Activated T-cell treated with anti-CD3 and anti-CD28 coated beads for 48 hours (primary cell): ENCODE results near the gene COX4I2.
"Not testable (repeated sequence)": the region's sequence is repeated elsewhere in the genome, so short reads cannot be mapped to it uniquely, and the experiment has no call there.

Experiments
- DNase-seq: peaks from one replicate; pipeline ENCODE4 v3.0.0-alpha.2; 2020; ENCODE audit warnings: low read depth

The COX4I2 gene

DNA sequence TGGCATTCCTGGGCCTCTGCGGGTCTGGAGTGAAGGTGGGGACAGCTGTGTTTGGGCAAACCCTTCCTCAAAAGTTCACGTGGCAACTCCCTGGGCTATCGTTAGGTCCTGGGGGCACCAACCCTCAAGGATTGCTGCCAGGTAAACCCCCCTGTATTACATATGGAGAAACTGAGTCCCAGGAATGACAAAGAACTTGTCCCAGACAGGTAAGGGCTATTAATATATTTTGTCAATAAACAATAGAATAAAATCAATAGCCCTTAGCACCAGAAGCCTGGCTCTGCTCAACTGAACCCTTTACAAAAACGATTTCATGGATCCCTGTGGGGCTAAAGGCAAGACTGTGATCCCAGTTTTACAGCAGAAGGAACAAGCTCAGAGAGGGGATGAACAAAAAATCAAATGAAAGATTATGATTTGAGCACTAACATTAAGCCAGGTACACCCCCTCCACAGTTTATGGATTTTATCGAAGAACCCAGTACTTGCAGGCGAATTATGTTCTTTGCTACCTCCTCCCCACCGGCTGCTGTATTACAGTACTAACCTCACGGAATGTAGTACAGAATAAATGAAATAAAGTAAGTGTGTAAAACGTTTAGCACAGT lies 30.0 kb upstream of the COX4I2 start:
- DNase-seq: no peak

GRCh38 chr20:31608251-31608945 lies 29.3 kb upstream of the COX4I2 start:
- DNase-seq: no peak

GRCh38 chr20:31612271-31612640 lies 25.5 kb upstream of the COX4I2 start:
- DNase-seq: not testable (repeated sequence)

DNA sequence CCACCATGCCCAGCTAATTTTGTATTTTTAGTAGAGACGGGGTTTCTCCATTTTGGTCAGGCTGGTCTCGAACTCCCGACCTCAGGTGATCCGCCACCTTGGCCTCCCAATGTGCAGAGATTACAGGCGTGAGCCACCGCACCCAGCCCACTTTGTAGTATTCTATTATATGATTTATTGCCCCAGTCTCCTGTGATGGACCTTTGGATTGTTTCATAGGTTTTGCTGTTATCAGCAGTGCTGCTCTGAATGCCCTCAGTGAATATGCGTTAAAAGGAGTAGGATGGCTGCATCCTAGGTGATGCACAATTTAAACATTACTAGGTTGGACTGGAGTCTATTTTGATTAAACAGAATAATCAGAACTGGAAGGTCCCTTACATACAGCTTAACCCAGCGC lies 22.3 kb upstream of the COX4I2 start:
- no peak for DNase-seq

DNA sequence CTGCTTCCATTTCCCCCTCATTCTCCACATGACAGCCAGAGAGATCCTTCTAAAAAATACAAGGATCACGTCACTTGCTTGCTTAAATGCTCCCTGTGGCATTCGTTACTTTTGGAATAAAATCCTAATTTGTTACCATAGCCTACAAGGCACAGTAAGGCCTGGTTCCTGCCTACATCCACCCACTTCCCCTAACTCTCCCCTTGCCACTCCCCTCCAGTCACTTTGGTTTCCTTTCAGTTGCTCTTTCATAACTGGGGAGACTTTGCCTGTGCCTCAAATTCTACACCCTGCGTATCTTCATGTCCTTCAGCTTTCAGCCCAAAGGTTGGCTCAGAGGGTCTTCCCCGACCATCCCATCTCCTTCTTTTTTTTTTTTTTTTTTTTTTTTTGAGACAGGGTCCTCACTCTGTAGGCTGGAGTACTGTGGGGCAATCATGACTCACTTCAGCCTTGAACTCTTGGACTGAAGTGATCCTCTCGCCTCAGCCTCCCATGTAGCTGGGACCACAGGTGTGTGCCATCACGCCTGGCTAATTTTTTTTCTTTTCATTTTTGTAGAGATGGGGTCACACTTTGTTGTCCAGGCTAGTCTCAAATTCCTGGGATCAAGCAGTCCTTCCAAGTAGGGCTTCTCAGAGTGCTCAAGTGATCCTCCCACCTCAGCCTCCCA lies 20.1 kb upstream of the COX4I2 start:
- DNase-seq: no peak

DNA sequence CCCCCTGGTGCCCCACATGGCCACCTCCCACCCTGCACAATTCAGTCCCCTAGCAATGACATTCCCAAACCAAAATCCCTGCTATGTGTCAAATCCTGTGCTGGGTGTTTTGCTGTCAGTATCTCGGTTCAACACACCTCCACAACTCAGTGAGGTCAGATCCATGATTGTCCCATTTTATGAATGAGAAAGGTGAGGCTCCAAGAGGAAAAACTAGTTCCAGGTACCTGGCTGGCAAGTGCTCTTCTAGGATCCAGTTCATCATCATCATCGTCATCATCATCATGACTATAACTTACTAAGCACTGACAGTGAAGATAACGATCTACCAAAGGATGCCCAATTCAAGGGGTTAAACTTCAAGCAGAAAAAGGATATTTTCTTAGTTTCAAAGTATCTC lies 17.5 kb upstream of the COX4I2 start:
- DNase-seq: no peak

DNA sequence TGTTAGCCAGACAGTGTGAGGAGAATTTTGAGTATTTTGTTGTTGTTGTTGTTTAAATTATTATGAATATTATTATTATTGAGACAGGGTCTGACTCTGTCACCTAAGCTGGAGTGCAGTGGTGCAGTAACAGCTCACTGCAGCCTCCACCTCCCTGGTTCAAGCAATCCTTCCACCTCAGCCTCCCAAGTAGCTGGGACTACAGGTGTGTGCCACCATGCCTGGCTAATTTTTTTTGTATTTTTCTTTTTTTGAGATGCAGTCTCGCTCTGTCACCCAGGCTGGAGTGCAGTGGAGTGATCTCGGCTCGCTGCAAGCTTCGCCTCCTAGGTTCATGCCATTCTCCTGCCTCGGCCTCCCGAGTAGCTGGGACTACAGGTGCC lies 14.6 kb upstream of the COX4I2 start:
- not testable (repeated sequence) for DNase-seq

DNA sequence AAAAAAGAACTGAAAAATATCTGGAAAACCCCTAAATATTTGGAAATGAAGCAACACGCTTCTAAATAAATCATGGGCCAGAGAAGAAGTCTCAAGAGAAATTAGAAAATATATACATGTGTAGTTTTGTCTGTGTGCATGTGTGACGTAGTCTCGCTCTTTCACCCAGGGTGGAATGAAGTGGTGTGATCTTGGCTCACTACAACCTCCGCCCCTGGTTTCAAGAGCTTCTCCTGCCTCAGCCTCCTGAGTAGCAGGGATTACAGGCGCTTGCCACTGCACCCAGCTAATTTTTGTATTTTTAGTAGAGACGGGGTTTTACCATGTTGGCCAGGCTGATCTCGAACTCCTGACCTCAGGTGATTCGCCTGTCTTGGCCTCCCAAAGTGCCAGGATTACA lies 11.2 kb upstream of the COX4I2 start:
- not testable (repeated sequence) for DNase-seq

GRCh38 chr20:31628057-31628456 lies 9.7 kb upstream of the COX4I2 start:
- not testable (repeated sequence) for DNase-seq

DNA sequence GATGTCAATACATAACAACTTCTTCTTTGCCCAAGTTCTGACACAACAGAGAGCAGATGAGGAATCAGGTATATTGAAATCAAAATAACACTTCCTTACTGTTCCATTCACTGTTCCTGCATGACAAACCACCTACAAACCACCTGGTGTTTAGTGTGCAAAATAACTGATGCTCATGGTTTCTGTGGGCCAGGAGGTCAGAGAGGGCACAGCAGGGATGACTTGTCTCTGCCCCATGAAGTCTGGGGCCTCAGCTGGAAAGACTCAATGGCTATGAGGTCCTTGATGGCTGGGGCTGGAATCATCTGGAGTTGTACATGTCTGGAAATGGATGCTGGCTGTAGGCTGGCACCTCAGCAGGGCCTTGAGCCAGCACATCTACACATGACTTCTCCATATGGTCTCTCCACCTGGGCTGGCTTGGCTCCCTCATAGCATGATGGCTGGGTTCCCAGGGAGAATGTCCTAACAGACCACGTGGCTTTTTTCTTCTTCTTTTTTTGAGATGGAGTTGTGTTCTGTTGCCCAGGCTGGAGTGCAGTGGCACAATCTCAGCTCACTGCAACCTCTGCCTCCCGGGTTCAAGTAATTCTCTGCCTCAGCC lies 7.4 kb upstream of the COX4I2 start:
- DNase-seq: no peak

DNA sequence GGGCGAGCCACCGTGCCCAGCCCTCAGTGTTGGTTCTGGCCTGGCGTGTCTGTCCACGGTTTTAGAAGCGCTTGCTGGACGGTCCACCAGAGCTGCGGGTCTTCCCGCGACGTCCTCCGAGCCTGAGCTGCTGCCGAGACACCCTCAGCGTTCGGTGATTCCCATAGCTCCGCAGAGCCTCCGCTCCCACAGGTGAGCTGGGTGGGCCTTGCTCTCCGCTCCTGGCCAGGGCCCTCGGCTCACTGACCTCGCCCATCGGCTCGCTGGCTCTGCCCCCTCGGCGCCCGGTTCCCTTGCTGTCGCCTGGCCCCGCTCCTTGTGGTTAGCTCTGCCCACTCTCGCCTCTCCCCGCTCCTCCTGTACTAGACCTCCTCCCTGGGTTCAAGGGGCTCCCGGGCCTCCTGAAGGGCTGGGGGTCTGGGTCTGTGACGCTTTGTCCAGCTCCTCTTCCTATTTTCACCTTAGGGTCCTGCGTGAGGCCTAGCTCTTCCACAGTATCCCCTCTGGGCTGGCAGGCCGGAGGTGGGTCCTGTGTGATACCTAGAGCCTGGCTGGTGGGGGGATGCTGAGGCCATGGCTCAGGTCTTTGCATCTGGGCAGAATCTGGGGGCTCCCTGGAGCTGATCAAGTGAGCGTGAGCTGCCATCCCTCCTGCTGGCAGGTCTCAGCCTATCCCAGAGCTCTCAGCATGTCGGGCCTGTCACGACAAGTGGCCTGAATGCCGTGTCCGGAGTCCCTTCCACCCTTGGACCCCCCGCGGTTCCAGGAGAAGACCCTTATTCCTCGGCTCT lies 5.0 kb upstream of the COX4I2 start:
- no peak for DNase-seq

DNA sequence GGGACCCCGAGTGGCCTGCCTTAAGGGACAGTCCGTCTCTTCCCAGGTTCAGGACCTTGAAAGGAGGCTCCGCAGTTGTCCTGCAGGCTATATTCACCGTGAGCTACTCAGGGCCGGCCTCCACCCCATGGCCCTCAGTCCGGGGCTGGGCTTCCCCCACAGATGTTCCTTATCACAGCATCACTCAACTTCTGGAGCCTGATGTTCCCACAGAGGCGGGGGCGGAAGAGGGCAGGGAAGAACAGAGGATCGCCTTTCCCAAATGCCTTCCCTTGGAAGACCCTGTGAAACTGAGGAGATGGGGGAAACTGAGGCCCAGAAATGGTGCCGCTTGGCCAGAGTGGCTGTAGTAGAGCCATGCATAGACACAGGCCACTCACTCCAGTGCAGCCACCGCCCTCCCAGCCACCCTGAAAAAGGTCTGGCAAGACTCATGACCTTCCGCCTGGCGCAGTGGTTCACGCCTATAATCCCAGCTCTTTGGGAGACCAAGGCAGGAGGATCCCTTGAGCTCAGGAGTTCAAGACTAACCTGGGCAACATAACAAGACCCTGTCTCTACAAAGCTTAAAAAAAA lies 4.3 kb upstream of the COX4I2 start:
- DNase-seq: no peak

DNA sequence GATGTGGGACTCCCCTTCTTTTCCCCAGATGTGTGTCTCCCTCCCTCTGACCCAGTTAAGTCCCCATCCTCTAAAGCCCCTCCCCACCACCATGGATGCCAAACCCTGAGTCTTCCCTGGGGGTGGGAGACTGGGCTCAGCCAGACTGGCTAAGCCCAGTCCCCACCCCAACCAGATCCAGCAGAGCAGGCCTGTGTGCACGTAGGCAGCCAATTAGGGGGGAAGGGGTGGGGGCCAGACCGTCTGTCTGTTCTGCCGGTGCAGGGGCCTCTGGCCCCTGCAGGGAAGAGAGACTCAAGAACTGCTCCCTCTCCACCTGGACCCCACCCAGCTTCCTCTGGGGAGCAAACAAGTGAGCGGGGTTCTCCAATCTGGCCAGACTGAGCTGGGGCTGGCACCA lies 605 bp downstream of the COX4I2 start:
- DNase-seq: no peak

- no peak for DNase-seq
These were observed 1.1 kb downstream of the COX4I2 start for GRCh38 chr20:31638816-31639215.

DNA sequence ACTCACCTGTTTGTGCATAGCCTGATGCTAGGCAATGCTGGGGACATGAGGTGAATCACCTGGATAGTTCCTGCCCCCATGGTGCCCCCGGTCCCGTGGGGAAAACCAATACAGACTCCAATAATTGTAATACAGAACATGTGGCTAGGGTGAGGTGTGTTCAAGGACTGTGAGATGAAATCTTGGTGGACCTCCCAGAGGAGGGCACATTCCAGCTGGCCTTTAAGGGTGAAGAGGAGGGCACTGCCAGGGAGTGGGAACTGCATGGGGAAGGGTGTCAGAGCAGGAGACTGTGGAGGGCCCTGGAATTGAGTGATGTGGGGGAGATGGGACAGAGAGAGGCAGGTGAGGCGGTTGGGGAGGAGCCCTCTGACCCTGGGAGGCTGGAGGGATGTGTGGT lies 2.5 kb downstream of the COX4I2 start:
- DNase-seq: no peak

DNA sequence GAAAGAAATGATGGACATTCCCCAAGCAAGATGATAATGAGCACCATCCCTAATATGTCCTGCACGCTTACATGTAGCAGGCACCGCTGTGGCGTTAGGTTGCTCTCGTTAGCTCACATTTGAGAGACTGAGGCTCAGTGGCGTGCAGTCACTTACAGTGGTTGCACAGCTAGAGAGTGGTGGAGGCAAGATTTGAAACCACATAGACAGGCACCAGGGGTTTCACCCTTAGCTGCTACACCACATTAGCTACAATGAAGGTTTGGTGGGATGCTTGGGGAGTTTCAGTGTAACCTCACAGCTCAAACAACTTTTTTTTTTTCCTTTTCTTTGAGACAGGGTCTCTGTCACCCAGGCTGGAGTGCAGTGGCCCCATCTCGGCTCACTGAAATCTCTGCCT lies 3.7 kb downstream of the COX4I2 start:
- DNase-seq: no peak

- no peak for DNase-seq
These were observed 5.1 kb downstream of the COX4I2 start for GRCh38 chr20:31642837-31643236.

GRCh38 chr20:31643522-31643921 lies 5.8 kb downstream of the COX4I2 start:
- no peak for DNase-seq

GRCh38 chr20:31644701-31645100 lies 7.0 kb downstream of the COX4I2 start:
- DNase-seq: no peak

- not testable (repeated sequence) for DNase-seq
These were observed 10.4 kb downstream of the COX4I2 start for GRCh38 chr20:31648104-31648503.

DNA sequence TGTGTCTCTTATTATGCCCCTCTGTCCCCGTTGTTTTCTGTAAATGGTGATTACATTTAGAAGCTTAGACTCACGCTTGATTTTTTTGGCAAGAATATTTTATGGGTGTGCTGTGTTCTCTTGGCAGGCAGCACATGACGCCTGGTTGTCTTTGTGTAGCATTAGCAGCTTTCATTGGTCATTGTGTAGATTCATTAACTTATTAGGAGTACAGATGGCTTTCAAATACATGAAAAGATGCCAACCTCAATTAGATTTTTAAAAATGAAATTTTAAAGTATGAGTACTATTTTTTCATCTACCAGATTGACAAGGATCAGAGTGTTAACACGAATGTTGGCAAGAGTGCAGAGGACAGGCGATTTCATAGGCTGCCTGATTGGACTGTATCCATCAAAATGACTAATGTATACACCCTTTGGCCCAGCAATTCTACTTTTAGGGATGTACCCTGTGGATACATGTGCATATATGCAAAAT lies 15.2 kb downstream of the COX4I2 start:
- no peak for DNase-seq

GRCh38 chr20:31653561-31653960 lies 15.8 kb downstream of the COX4I2 start:
- no peak for DNase-seq
